Measurements from ENCODE around the gene ATP11C.

ATP11C gene

DNA sequence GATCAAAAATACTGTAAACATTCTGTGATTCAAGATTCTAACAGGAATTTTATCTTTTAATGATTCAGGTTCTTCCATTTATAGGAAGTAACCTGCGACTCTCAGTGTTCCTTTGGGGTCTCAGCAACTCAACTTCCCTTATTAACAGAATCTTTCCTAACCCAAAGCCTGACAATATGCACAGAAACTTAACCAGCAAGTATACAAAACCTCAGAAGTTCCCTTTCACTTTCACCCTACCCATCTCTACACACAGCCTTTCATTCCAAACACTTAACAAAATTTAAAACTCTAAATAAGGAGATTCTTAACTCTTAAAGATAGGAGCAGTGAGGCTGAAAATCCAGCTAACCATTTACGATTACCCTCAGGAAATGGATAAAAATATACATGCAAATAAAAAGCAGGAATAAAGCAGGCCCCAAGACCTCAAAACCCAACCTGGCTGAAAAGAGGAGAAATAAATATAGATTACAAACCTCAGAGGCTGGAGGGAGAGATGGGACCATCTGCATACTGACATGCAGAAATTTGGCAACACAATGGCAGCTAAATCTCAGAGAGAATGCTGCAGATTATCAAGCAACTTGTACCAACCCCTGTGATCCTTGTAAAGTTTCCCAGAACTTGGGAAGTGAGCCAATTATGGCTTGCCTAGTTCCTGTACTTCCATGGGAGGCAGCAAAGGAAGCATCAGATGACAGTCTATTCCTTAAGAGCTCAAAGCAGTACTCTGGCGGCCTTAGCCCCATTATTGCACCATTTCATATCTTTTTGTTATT is 101.0 kb downstream of the ATP11C start:
- no peak overlapping the region for H3K4me3 ChIP-seq (ENCODE audit: low read depth, low read length)
- H3K36me3 ChIP-seq (ENCODE audit: control insufficient read depth, insufficient read depth, low read length): no peaks in the 10 kb centered on the region
- peaks cover 70% of the 10 kb centered on the region for H3K4me1 ChIP-seq (ENCODE audit: control insufficient read depth, insufficient read depth, low read length)
- no peaks in the 10 kb centered on the region for H3K27me3 ChIP-seq (ENCODE audit: control insufficient read depth, insufficient read depth, low read length)
- H3K9me3 ChIP-seq (ENCODE audit: control insufficient read depth, insufficient read depth, low read depth, low read length): no peaks in the 10 kb centered on the region
- H3K27ac ChIP-seq (ENCODE audit: low read depth, low read length): peak overlapping the region; percentile 40
- H3K9ac ChIP-seq (ENCODE audit: low read length): no peak overlapping the region

GRCh38 chrX:139831017-139831416 is 101.8 kb downstream of the ATP11C start:
- peak overlapping the region; percentile 40 for H3K27ac ChIP-seq (ENCODE audit: low read depth, low read length)
- no peaks in the 10 kb centered on the region for H3K27me3 ChIP-seq (ENCODE audit: control insufficient read depth, insufficient read depth, low read length)
- no peaks in the 10 kb centered on the region for H3K36me3 ChIP-seq (ENCODE audit: control insufficient read depth, insufficient read depth, low read length)
- H3K9ac ChIP-seq (ENCODE audit: low read length): no peak overlapping the region
- H3K4me1 ChIP-seq (ENCODE audit: control insufficient read depth, insufficient read depth, low read length): peaks cover 77% of the 10 kb centered on the region
- H3K4me3 ChIP-seq (ENCODE audit: low read depth, low read length): no peak overlapping the region
- H3K9me3 ChIP-seq (ENCODE audit: control insufficient read depth, insufficient read depth, low read depth, low read length): no peaks in the 10 kb centered on the region

- Histone ChIP-seq H3K4me3 (ENCODE audit: low read depth, low read length) (no peak overlapping the region), H3K9ac (ENCODE audit: low read length) (no peak overlapping the region), H3K27ac (ENCODE audit: low read depth, low read length) (no peak overlapping the region), H3K27me3 (ENCODE audit: control insufficient read depth, insufficient read depth, low read length) (no peaks in the 10 kb centered on the region), H3K4me1 (ENCODE audit: control insufficient read depth, insufficient read depth, low read length) (peaks cover 83% of the 10 kb centered on the region), H3K9me3 (ENCODE audit: control insufficient read depth, insufficient read depth, low read depth, low read length) (no peaks in the 10 kb centered on the region), H3K36me3 (ENCODE audit: control insufficient read depth, insufficient read depth, low read length) (0 out of 2 replicates have a peak, but pooled peaks cover 2% of the 10 kb centered on the region)
Measured at GRCh38 chrX:139828830-139829229, 104.0 kb downstream of the ATP11C start.

DNA sequence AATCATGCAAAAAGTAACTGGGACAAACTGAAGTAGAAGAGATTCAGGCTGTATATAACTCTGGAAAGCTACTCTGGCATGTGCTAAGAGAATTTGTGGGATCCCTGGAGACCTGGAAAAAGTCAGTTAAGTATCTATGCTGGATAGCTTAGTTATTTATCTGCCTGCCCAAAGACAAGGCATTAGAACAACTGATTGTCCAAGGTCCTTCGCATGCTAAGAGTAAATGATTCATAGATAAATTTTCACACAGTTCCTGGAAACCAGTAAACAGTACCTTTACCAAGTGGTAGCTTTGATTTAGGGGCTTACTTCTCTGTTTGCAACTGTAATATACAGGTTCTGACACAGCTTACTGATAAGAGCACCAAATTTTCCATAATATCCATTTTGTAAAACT is 104.8 kb downstream of the ATP11C start:
- no peaks in the 10 kb centered on the region for H3K27me3 ChIP-seq (ENCODE audit: control insufficient read depth, insufficient read depth, low read length)
- H3K9ac ChIP-seq (ENCODE audit: low read length): no peak overlapping the region
- H3K9me3 ChIP-seq (ENCODE audit: control insufficient read depth, insufficient read depth, low read depth, low read length): no peaks in the 10 kb centered on the region
- H3K36me3 ChIP-seq (ENCODE audit: control insufficient read depth, insufficient read depth, low read length): 0 out of 2 replicates have a peak, but pooled peaks cover 2% of the 10 kb centered on the region
- H3K4me1 ChIP-seq (ENCODE audit: control insufficient read depth, insufficient read depth, low read length): peaks cover 75% of the 10 kb centered on the region
- no peak overlapping the region for H3K4me3 ChIP-seq (ENCODE audit: low read depth, low read length)
- H3K27ac ChIP-seq (ENCODE audit: low read depth, low read length): no peak overlapping the region

DNA sequence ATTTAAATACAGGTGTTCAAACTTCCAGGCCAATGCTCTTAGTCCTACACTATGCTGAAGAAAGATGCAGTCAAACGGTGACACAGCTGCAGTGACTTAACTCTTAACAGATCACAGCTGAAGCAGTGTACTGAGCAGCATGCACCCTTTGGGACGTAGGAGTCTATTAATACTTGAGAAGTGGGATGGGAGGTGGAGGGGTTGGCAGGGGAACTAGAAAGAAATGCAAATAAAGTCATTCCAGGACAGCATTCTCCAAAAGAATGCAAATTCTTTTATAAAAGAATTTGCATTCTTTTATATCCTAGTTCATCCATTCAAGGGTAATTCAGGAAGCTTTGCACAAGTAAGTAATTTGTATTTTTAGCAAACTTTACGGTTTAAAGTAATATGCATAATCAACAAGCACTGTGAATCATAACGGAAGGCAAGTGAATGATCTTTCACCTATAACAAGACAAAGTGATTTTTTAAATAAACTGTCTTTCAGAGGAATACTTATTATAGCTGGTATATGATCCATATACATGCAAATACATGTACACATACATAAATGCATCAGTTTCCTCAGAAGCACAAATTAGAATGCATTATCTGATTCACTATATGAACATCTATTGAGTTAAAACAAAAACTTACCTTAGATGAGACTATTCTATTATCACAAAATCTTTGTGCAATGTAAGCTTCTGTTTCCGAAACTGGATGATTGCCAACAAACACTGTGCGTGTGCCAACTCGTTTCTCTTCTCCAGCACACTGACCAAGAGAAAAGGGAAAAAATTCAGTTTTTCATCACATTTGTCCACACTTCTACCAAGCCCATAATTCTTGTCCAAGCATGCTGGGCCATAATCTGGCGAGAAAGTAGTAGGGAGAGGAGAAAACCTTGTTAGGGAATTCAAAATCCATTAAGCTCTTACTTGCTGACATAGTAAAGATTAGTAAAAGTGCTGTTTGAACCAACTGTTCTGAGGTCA is 106.5 kb downstream of the ATP11C start:
- Histone ChIP-seq H3K4me1 (ENCODE audit: control insufficient read depth, insufficient read depth, low read length) (peaks cover 58% of the 10 kb centered on the region), H3K9me3 (ENCODE audit: control insufficient read depth, insufficient read depth, low read depth, low read length) (no peaks in the 10 kb centered on the region), H3K36me3 (ENCODE audit: control insufficient read depth, insufficient read depth, low read length) (0 out of 2 replicates have a peak, but pooled peaks cover 2% of the 10 kb centered on the region), H3K27ac (ENCODE audit: low read depth, low read length) (no peak overlapping the region), H3K4me3 (ENCODE audit: low read depth, low read length) (no peak overlapping the region), H3K9ac (ENCODE audit: low read length) (no peak overlapping the region), H3K27me3 (ENCODE audit: control insufficient read depth, insufficient read depth, low read length) (no peaks in the 10 kb centered on the region)

DNA sequence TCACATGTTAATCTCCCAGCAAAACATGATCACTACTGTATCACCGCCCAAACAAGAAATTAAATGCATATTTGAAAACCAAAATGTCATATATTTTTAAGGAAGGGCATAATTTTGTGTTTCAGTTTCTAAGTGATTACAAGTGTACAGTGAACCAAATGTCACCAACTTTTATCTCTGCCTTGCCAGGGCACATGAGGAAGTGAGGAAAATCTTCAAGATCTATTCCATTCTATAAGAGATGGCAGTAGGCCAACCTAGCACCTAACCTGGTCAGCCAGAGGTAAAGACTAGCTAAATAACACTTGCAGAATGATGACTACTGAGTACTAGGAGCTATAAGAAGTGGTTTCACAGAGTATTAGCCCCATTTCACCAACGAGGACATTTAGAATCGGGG is 107.2 kb downstream of the ATP11C start:
- Histone ChIP-seq H3K27me3 (ENCODE audit: control insufficient read depth, insufficient read depth, low read length) (no peaks in the 10 kb centered on the region), H3K4me3 (ENCODE audit: low read depth, low read length) (no peak overlapping the region), H3K9me3 (ENCODE audit: control insufficient read depth, insufficient read depth, low read depth, low read length) (no peaks in the 10 kb centered on the region), H3K9ac (ENCODE audit: low read length) (no peak overlapping the region), H3K27ac (ENCODE audit: low read depth, low read length) (no peak overlapping the region), H3K36me3 (ENCODE audit: control insufficient read depth, insufficient read depth, low read length) (0 out of 2 replicates have a peak, but pooled peaks cover 2% of the 10 kb centered on the region), H3K4me1 (ENCODE audit: control insufficient read depth, insufficient read depth, low read length) (peaks cover 51% of the 10 kb centered on the region)

DNA sequence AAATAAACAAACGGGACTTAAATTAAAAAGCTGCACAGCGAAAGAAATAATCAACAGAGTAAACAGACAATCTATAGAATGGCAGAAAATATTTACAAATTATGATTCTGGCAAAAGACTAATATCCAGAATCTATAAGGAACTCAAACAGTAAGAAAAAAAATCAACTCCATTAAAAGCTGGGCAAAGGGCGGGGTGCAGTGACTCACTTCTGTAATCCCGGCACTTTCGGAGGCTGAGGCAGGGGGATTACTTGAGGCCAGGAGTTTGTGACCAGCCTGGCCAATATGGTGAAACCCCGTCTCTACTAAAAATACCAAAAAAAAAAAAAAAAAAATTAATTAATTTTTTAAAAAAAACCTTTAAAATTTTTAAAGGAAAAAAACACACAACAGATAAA is 109.0 kb downstream of the ATP11C start:
- Histone ChIP-seq H3K9me3 (ENCODE audit: control insufficient read depth, insufficient read depth, low read depth, low read length) (no peaks in the 10 kb centered on the region), H3K9ac (ENCODE audit: low read length) (no peak overlapping the region), H3K36me3 (ENCODE audit: control insufficient read depth, insufficient read depth, low read length) (0 out of 2 replicates have a peak, but pooled peaks cover 3% of the 10 kb centered on the region), H3K27me3 (ENCODE audit: control insufficient read depth, insufficient read depth, low read length) (no peaks in the 10 kb centered on the region), H3K4me1 (ENCODE audit: control insufficient read depth, insufficient read depth, low read length) (peaks cover 33% of the 10 kb centered on the region), H3K27ac (ENCODE audit: low read depth, low read length) (no peak overlapping the region), H3K4me3 (ENCODE audit: low read depth, low read length) (no peak overlapping the region)

GRCh38 chrX:139820358-139820984 is 112.4 kb downstream of the ATP11C start:
- Histone ChIP-seq H3K27ac (ENCODE audit: low read depth, low read length) (no peak overlapping the region), H3K4me1 (ENCODE audit: control insufficient read depth, insufficient read depth, low read length) (peaks cover 16% of the 10 kb centered on the region), H3K27me3 (ENCODE audit: control insufficient read depth, insufficient read depth, low read length) (no peaks in the 10 kb centered on the region; the same call in 1 of the 2 replicates), H3K4me3 (ENCODE audit: low read depth, low read length) (no peak overlapping the region), H3K9ac (ENCODE audit: low read length) (no peak overlapping the region), H3K9me3 (ENCODE audit: control insufficient read depth, insufficient read depth, low read depth, low read length) (no peaks in the 10 kb centered on the region), H3K36me3 (ENCODE audit: control insufficient read depth, insufficient read depth, low read length) (peaks cover 22% of the 10 kb centered on the region)

- H3K9ac ChIP-seq (ENCODE audit: low read length): no peak overlapping the region
- H3K36me3 ChIP-seq (ENCODE audit: control insufficient read depth, insufficient read depth, low read length): peaks cover 46% of the 10 kb centered on the region
- H3K4me3 ChIP-seq (ENCODE audit: low read depth, low read length): no peak overlapping the region
- H3K27ac ChIP-seq (ENCODE audit: low read depth, low read length): no peak overlapping the region
- no peaks in the 10 kb centered on the region; the same call in 1 of the 2 replicates for H3K27me3 ChIP-seq (ENCODE audit: control insufficient read depth, insufficient read depth, low read length)
- H3K9me3 ChIP-seq (ENCODE audit: control insufficient read depth, insufficient read depth, low read depth, low read length): no peaks in the 10 kb centered on the region
- H3K4me1 ChIP-seq (ENCODE audit: control insufficient read depth, insufficient read depth, low read length): peaks cover 10% of the 10 kb centered on the region; the same call in 1 of the 2 replicates
Measured at GRCh38 chrX:139816204-139816603, 116.6 kb downstream of the ATP11C start.

- peaks cover 46% of the 10 kb centered on the region for H3K36me3 ChIP-seq (ENCODE audit: control insufficient read depth, insufficient read depth, low read length)
- 0 out of 2 replicates have a peak overlapping the region, but pooled peaks have one; percentile 40 for H3K27ac ChIP-seq (ENCODE audit: low read depth, low read length)
- no peak overlapping the region for H3K4me3 ChIP-seq (ENCODE audit: low read depth, low read length)
- H3K4me1 ChIP-seq (ENCODE audit: control insufficient read depth, insufficient read depth, low read length): peaks cover 10% of the 10 kb centered on the region; the same call in 1 of the 2 replicates
- no peaks in the 10 kb centered on the region for H3K9me3 ChIP-seq (ENCODE audit: control insufficient read depth, insufficient read depth, low read depth, low read length)
- no peaks in the 10 kb centered on the region; the same call in 1 of the 2 replicates for H3K27me3 ChIP-seq (ENCODE audit: control insufficient read depth, insufficient read depth, low read length)
- no peak overlapping the region for H3K9ac ChIP-seq (ENCODE audit: low read length)
Measured at GRCh38 chrX:139815771-139816170, 117.1 kb downstream of the ATP11C start.

Measured in HUES6 (cell line).